Left renal pelvis (tissue), 4 donors: ENCODE data around the gene RAB6A. TPM values are rescaled to one million over a fixed set of nuclear protein-coding genes. Genes with fewer than 3 reads are reported as not detected.
A peak's percentile ranks its signal among the peaks of the same experiment; 100 is the strongest.
"Not testable (repeated sequence)": the region's sequence is repeated elsewhere in the genome, so short reads cannot be mapped to it uniquely, and the experiment has no call there.

Experiments
- DNase-seq, 4 donors: peaks; one replicate each; pipeline ENCODE4 v3.0.0-alpha.2; 2013; ENCODE audit warnings: low read depth in 4 of 4, low spot score in 3 of 4
- polyA plus RNA-seq, 4 donors: library from polyadenylated mRNA; unstranded; fragments of 120-200 nt; gene quantifications; one replicate each; pipeline ENCODE4 v1.2.1, GENCODE V29; 2013; ENCODE audit not compliant: insufficient read length in 4 of 4

RAB6A gene
- polyA plus RNA-seq, 4 donors: 99.7 to 138 (median 118) TPM

GRCh38 chr11:73729594-73730206 lies 31.2 kb downstream of the RAB6A start:
- no peak for DNase-seq

GRCh38 chr11:73728000-73728399 lies 32.9 kb downstream of the RAB6A start:
- DNase-seq: no peak

GRCh38 chr11:73726825-73727224 lies 34.0 kb downstream of the RAB6A start:
- DNase-seq: no peak

GRCh38 chr11:73717136-73717535 lies 43.7 kb downstream of the RAB6A start:
- no peak for DNase-seq

- no peak for DNase-seq
These were observed 44.5 kb downstream of the RAB6A start for GRCh38 chr11:73716153-73717056.

- DNase-seq: no peak
These were observed 45.3 kb downstream of the RAB6A start for GRCh38 chr11:73715541-73715940.

- no peak for DNase-seq
These were observed 49.9 kb downstream of the RAB6A start for GRCh38 chr11:73710964-73711363.

GRCh38 chr11:73705053-73705452 lies 55.8 kb downstream of the RAB6A start:
- no peak for DNase-seq

- no peak for DNase-seq
These were observed 66.9 kb downstream of the RAB6A start for GRCh38 chr11:73693899-73694525.

GRCh38 chr11:73680687-73681086 lies 80.2 kb downstream of the RAB6A start:
- no peak for DNase-seq

GRCh38 chr11:73676552-73676951 lies 84.3 kb downstream of the RAB6A start:
- DNase-seq: not testable (repeated sequence)

GRCh38 chr11:73671701-73672100 lies 89.2 kb downstream of the RAB6A start:
- DNase-seq: no peak

- no peak for DNase-seq
These were observed 90.1 kb downstream of the RAB6A start for GRCh38 chr11:73670808-73671207.

GRCh38 chr11:73667891-73668290 lies 93.0 kb downstream of the RAB6A start:
- DNase-seq: no peak

GRCh38 chr11:73664877-73665276 lies 96.0 kb downstream of the RAB6A start:
- no peak for DNase-seq

- no peak for DNase-seq
These were observed 97.0 kb downstream of the RAB6A start for GRCh38 chr11:73663604-73664495.

GRCh38 chr11:73662445-73663157 lies 98.3 kb downstream of the RAB6A start:
- no peak for DNase-seq

- DNase-seq: peak; percentile 66 to 81 (median 74)
These were observed 99.7 kb downstream of the RAB6A start for GRCh38 chr11:73661035-73661628.

- DNase-seq: no peak
These were observed 100.3 kb downstream of the RAB6A start for GRCh38 chr11:73660497-73661034.
